ENCODE results near the gene SLC16A2.

GRCh38 chrX:74535086-74535407 is 113.8 kb downstream of the SLC16A2 start:
- TF ChIP-seq YY1 (IDR thresholded peaks at IDR 0.05; ENCODE audit: insufficient read depth, insufficient read length) (no peak), SUZ12 (IDR thresholded peaks at IDR 0.05; ENCODE audit: extremely low read depth, insufficient read depth, insufficient read length) (no peak)
